CD4-positive, alpha-beta T cell treated with Interleukin-6 for 4 hours (primary cell): ENCODE data around the gene ICA1.
"Not testable (repeated sequence)": the region's sequence is repeated elsewhere in the genome, so short reads cannot be mapped to it uniquely, and the experiment has no call there.

Experiments
- DNase-seq: peaks from one replicate; pipeline ENCODE4 v3.0.0-alpha.2; 2020; ENCODE audit warnings: mixed read lengths

Gene ICA1

GRCh38 chr7:8260871-8261694 lies 884 bp downstream of the ICA1 start:
- DNase-seq, result no peak

- DNase-seq, result no peak
These were observed 2.3 kb downstream of the ICA1 start for GRCh38 chr7:8259586-8260222.

GRCh38 chr7:8258734-8259133 lies 3.2 kb downstream of the ICA1 start:
- no peak for DNase-seq

- no peak for DNase-seq
These were observed 3.8 kb downstream of the ICA1 start for GRCh38 chr7:8258166-8258565.

GRCh38 chr7:8255680-8256655 lies 6.0 kb downstream of the ICA1 start:
- DNase-seq, result no peak

- DNase-seq, result no peak
These were observed 7.3 kb downstream of the ICA1 start for GRCh38 chr7:8254667-8255066.

GRCh38 chr7:8254215-8254614 lies 7.8 kb downstream of the ICA1 start:
- DNase-seq, result no peak

- DNase-seq, result no peak
These were observed 10.8 kb downstream of the ICA1 start for GRCh38 chr7:8251195-8251594.

- DNase-seq, result no peak
These were observed 11.4 kb downstream of the ICA1 start for GRCh38 chr7:8250547-8250946.

GRCh38 chr7:8249121-8249520 lies 12.8 kb downstream of the ICA1 start:
- no peak for DNase-seq

GRCh38 chr7:8246020-8246419 lies 15.9 kb downstream of the ICA1 start:
- no peak for DNase-seq

- DNase-seq, result not testable (repeated sequence)
These were observed 16.9 kb downstream of the ICA1 start for GRCh38 chr7:8245032-8245431.

- DNase-seq, result not testable (repeated sequence)
These were observed 18.9 kb downstream of the ICA1 start for GRCh38 chr7:8243059-8243458.

- DNase-seq, result not testable (repeated sequence)
These were observed 22.1 kb downstream of the ICA1 start for GRCh38 chr7:8239702-8240362.

- no peak for DNase-seq
These were observed 25.1 kb downstream of the ICA1 start for GRCh38 chr7:8236780-8237407.

- no peak for DNase-seq
These were observed 28.7 kb downstream of the ICA1 start for GRCh38 chr7:8232999-8233847.

- no peak for DNase-seq
These were observed 32.0 kb downstream of the ICA1 start for GRCh38 chr7:8229927-8230326.

GRCh38 chr7:8228766-8229674 lies 32.9 kb downstream of the ICA1 start:
- no peak for DNase-seq

GRCh38 chr7:8228068-8228467 lies 33.9 kb downstream of the ICA1 start:
- no peak for DNase-seq

GRCh38 chr7:8227261-8227660 lies 34.7 kb downstream of the ICA1 start:
- no peak for DNase-seq
